HL-60 (cell line): Measurements from ENCODE around the gene LIM2.

ENCODE experiments used
- DNase-seq, 2 experiments: peaks; one replicate each; pipeline ENCODE4 v3.0.0-alpha.2; 2010 to 2020; ENCODE audit warnings: low read depth in 1 of 2, low spot score in 1 of 2
- H3K27ac ChIP-seq: fragments of 250-450 bp; sonication (Bioruptor Pico); replicated peaks from 2 replicates; pipeline ENCODE4 v1.5.1; 2020; ENCODE audit warnings: mild to moderate bottlenecking, moderate library complexity
- H3K27me3 ChIP-seq: fragments of 250-450 bp; sonication (Bioruptor Pico); 2 replicates; pipeline ENCODE4 v1.5.1; 2021; ENCODE audit warnings: mild to moderate bottlenecking, moderate library complexity; ENCODE audit not compliant: insufficient read depth, poor library complexity, severe bottlenecking
- H3K4me3 ChIP-seq: replicated peaks from 2 replicates; pipeline ENCODE4 v1.5.1; 2011; ENCODE audit warnings: mild to moderate bottlenecking, control low read depth, low read length; ENCODE audit not compliant: insufficient read depth
- GABPA ChIP-seq: IDR thresholded peaks from 2 replicates; pipeline ENCODE4 v1.6.1; 2012; ENCODE audit warnings: low read depth
- POLR2AphosphoS5 ChIP-seq: IDR thresholded peaks from 2 replicates; pipeline ENCODE4 v1.6.1; 2012; ENCODE audit warnings: low read depth
- REST ChIP-seq: IDR thresholded peaks from 2 replicates; pipeline ENCODE4 v1.6.1; 2012; ENCODE audit warnings: low read depth; ENCODE audit not compliant: insufficient replicate concordance
- SPI1 ChIP-seq: IDR thresholded peaks from 2 replicates; pipeline ENCODE4 v1.6.1; 2012; ENCODE audit warnings: low read depth, mild to moderate bottlenecking, borderline replicate concordance
- TF ChIP-seq, protein P1 (sequence below): IDR thresholded peaks from one replicate; pipeline ENCODE4 v1.5.1; 2011; ENCODE audit warnings: low read length, control low read depth, inconsistent platforms; ENCODE audit not compliant: insufficient read depth

The LIM2 gene

GRCh38 chr19:51392701-51393100 is 4.9 kb upstream of the LIM2 start:
- Histone ChIP-seq H3K4me3 (no peak overlapping the region), H3K27ac (no peak overlapping the region), H3K27me3 (no peaks in the 10 kb centered on the region)
- no peak for DNase-seq
- TF ChIP-seq, protein P1, sequence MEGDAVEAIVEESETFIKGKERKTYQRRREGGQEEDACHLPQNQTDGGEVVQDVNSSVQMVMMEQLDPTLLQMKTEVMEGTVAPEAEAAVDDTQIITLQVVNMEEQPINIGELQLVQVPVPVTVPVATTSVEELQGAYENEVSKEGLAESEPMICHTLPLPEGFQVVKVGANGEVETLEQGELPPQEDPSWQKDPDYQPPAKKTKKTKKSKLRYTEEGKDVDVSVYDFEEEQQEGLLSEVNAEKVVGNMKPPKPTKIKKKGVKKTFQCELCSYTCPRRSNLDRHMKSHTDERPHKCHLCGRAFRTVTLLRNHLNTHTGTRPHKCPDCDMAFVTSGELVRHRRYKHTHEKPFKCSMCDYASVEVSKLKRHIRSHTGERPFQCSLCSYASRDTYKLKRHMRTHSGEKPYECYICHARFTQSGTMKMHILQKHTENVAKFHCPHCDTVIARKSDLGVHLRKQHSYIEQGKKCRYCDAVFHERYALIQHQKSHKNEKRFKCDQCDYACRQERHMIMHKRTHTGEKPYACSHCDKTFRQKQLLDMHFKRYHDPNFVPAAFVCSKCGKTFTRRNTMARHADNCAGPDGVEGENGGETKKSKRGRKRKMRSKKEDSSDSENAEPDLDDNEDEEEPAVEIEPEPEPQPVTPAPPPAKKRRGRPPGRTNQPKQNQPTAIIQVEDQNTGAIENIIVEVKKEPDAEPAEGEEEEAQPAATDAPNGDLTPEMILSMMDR, result no peak
- TF ChIP-seq SPI1 (no peak), POLR2AphosphoS5 (no peak), REST (no peak)

- DNase-seq, result no peak
- H3K4me3 ChIP-seq, result no peak overlapping the region
- TF ChIP-seq, protein P1, result no peak
- TF ChIP-seq SPI1 (no peak), REST (no peak), GABPA (no peak), POLR2AphosphoS5 (no peak)
- no peak overlapping the region for H3K27ac ChIP-seq
- H3K27me3 ChIP-seq, result no peaks in the 10 kb centered on the region
Measured at GRCh38 chr19:51391073-51391611, 3.4 kb upstream of the LIM2 start.

DNA sequence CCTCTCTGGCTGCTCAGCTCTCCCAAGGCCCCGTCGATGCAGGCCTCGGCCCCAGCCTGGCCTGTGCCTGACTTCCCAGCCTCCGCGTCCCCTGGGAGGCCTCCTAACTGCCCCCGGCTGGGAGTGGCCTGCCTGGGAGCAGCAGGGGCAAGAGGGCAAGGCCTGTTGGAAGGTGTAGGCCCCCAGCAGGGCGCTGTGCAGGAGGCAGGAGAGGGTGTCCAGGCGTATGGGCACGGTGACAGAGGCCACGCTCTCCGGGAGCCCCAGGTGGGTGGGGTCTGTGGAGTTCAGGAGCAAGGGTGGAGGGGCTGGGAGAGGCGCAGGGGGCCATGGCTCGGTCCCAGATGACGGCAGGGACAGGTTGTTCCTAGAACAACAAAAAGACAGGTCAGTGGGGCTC is 1.4 kb upstream of the LIM2 start:
- H3K27ac ChIP-seq, result no peak overlapping the region
- no peak for DNase-seq
- no peak overlapping the region for H3K4me3 ChIP-seq
- TF ChIP-seq SPI1 (no peak), REST (no peak), GABPA (no peak), POLR2AphosphoS5 (no peak)
- TF ChIP-seq, protein P1, result no peak
- no peaks in the 10 kb centered on the region for H3K27me3 ChIP-seq
